Left colon (tissue), 2 donors: ENCODE results near the gene PLAAT1. TPM values are rescaled to one million over a fixed set of nuclear protein-coding genes. Genes with fewer than 3 reads are reported as not detected.

Source experiments
- ATAC-seq: fragments of 200-7000 bp; cut with Tn5 transposase; one replicate; pipeline ENCODE4 v1.9.1; 2020; ENCODE audit warnings: mild to moderate bottlenecking, moderate library complexity
- DNase-seq, 2 donors: peaks; one replicate each; pipeline ENCODE4 v3.0.0-alpha.2; 2020
- intact Hi-C, 2 donors: fragments of 100-400 bp; cut with DNase I in 1 of 2; cut with micrococcal nuclease in 1 of 2; formaldehyde crosslinking; loops; one replicate each; pipeline versions ENCODE4 v1.11.2 to v1.14.0; 2022; cut with DNase I, micrococcal nuclease
- total RNA-seq, 2 donors: library from RNA; stranded (reverse); fragmentation: NEBNext Ultra II Directional; extraction: Animal tissue kit (Norgen Biotek cat#: 25700); gene quantifications; one replicate each; pipeline ENCODE4 v1.2.1, GENCODE V29; 2021
- donor health status: DM: no; HTN: no; CAD: no.
- donor health status: DM: yes; HTN: yes; CAD: no.

Gene PLAAT1
- total RNA-seq, 2 donors from 2014 or later = not detected

DNA sequence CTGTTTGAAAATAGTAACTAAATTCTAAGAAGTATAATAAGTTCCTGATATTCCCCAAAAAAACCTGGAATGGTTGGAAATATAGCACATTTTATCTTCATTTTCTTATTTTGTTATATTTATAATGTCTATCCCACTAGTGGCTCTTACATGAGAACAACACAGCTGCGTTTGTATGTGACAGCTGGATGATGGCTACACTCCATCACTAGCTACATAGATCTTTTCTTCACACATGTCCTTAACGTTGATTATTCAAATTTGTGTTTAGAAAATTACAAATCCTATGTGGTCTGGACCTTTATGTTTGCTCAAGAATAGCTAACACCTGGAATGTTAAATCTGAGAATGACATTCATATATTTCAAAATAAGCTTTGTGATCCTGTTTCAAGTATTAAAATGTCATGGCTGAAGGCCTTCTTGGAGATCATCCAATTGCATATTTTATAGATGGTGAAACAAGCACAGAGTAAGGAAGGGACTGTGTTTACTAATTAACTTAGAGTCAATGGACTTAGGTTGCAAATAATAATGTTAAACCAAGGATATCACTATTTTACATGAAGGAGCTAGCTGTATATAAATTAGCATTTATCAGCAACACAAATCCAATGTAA, 76.8 kb downstream of the PLAAT1 start:
- DNase-seq = no peak
- ATAC-seq = no peak
- intact Hi-C loops = no loop called here

Other genes with a start within 250 kb of the PLAAT1 start
- not detected for gene ATP13A5, start 137.5 kb downstream of the PLAAT1 start, total RNA-seq